ENCODE data around the gene GGA1. TPM values are rescaled to one million over a fixed set of nuclear protein-coding genes. Genes with fewer than 3 reads are reported as not detected.

The GGA1 gene
- total RNA-seq, 2 donors from 2014 or later = 59.9 to 61.2 TPM

DNA sequence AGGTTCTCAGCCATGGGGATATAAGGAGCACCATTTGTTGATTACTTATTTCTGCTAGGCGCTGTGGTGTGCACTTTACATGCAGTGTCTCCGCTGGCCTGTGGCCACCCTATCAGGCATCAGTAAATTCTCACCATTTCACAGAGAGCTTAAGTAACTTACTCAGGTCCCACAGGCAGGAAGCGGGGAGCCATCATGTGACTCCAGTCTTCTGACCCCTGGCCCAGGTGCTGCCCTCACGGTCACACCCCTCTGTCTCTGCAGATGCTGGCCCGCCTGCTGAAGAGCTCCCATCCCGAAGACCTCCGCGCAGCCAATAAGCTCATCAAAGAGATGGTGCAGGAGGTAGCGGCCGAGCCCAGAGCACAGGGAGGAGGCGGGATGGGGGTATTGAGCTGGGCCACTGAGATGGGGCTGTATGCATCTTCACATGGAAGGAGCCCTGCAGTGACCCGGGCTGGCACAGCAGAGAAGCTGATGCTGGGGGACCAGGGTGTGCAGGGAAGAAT is 12.8 kb downstream of the GGA1 start:
- ATAC-seq (ENCODE audit: insufficient number of reproducible peaks, low FRiP score, low read depth) = no peak
- TF ChIP-seq, protein P1, sequence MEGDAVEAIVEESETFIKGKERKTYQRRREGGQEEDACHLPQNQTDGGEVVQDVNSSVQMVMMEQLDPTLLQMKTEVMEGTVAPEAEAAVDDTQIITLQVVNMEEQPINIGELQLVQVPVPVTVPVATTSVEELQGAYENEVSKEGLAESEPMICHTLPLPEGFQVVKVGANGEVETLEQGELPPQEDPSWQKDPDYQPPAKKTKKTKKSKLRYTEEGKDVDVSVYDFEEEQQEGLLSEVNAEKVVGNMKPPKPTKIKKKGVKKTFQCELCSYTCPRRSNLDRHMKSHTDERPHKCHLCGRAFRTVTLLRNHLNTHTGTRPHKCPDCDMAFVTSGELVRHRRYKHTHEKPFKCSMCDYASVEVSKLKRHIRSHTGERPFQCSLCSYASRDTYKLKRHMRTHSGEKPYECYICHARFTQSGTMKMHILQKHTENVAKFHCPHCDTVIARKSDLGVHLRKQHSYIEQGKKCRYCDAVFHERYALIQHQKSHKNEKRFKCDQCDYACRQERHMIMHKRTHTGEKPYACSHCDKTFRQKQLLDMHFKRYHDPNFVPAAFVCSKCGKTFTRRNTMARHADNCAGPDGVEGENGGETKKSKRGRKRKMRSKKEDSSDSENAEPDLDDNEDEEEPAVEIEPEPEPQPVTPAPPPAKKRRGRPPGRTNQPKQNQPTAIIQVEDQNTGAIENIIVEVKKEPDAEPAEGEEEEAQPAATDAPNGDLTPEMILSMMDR (IDR thresholded peaks at IDR 0.05) = no peak
- peaks cover 38% of the 10 kb centered on the region for H3K36me3 ChIP-seq

GRCh38 chr22:37623075-37624016 is 14.7 kb downstream of the GGA1 start:
- H3K27me3 ChIP-seq (replicated peaks; ENCODE audit: insufficient read depth) = no peaks in the 10 kb centered on the region
- ATAC-seq (ENCODE audit: insufficient number of reproducible peaks, low FRiP score, low read depth) (no peak), DNase-seq (ENCODE audit: low spot score) (no peak)
- TF ChIP-seq, protein P1 (IDR thresholded peaks at IDR 0.05) = peak; percentile 92
- H3K36me3 ChIP-seq = peaks cover 24% of the 10 kb centered on the region
- peaks cover 14 to 23% of the 10 kb centered on the region in 2 donors for H3K4me1 ChIP-seq (ENCODE audit: control insufficient read depth in 1 of 2, low read depth in 2 of 2)
- H3K4me3 ChIP-seq = no peak overlapping the region
- no peak overlapping the region for H3K27ac ChIP-seq
- H3K9me3 ChIP-seq = no peaks in the 10 kb centered on the region

More for the DNA sequence above, 12.8 kb downstream of the GGA1 start:
- no peaks in the 10 kb centered on the region for H3K27me3 ChIP-seq (replicated peaks; ENCODE audit: insufficient read depth)
- peaks cover 5 to 9% of the 10 kb centered on the region in 2 donors for H3K4me1 ChIP-seq (ENCODE audit: control insufficient read depth in 1 of 2, low read depth in 2 of 2)
- no peak for DNase-seq (ENCODE audit: low spot score)
- H3K4me3 ChIP-seq = no peak overlapping the region
- no peak overlapping the region for H3K27ac ChIP-seq
- H3K9me3 ChIP-seq = no peaks in the 10 kb centered on the region

GRCh38 chr22:37624017-37624365 is 15.4 kb downstream of the GGA1 start:
- no peak for ATAC-seq (ENCODE audit: insufficient number of reproducible peaks, low FRiP score, low read depth)

GRCh38 chr22:37624876-37625275 is 16.2 kb downstream of the GGA1 start:
- Histone ChIP-seq H3K4me1 (ENCODE audit: control insufficient read depth in 1 of 2, low read depth in 2 of 2) (peaks cover 14 to 23% of the 10 kb centered on the region in 2 donors), H3K36me3 (peaks cover 19% of the 10 kb centered on the region), H3K27ac (no peak overlapping the region), H3K27me3 (replicated peaks; ENCODE audit: insufficient read depth) (no peaks in the 10 kb centered on the region), H3K4me3 (no peak overlapping the region), H3K9me3 (no peaks in the 10 kb centered on the region)
- no peak for ATAC-seq (ENCODE audit: insufficient number of reproducible peaks, low FRiP score, low read depth)
- no peak for DNase-seq (ENCODE audit: low spot score)
- TF ChIP-seq, protein P1 (IDR thresholded peaks at IDR 0.05) = no peak

More at GRCh38 chr22:37624017-37624365, 15.4 kb downstream of the GGA1 start:
- no peaks in the 10 kb centered on the region for H3K27me3 ChIP-seq (replicated peaks; ENCODE audit: insufficient read depth)
- no peak for DNase-seq (ENCODE audit: low spot score)
- peaks cover 14 to 23% of the 10 kb centered on the region in 2 donors for H3K4me1 ChIP-seq (ENCODE audit: control insufficient read depth in 1 of 2, low read depth in 2 of 2)
- H3K4me3 ChIP-seq = no peak overlapping the region
- H3K27ac ChIP-seq = no peak overlapping the region
- H3K9me3 ChIP-seq = no peaks in the 10 kb centered on the region
- peaks cover 19% of the 10 kb centered on the region for H3K36me3 ChIP-seq
- TF ChIP-seq, protein P1 (IDR thresholded peaks at IDR 0.05) = no peak

DNA sequence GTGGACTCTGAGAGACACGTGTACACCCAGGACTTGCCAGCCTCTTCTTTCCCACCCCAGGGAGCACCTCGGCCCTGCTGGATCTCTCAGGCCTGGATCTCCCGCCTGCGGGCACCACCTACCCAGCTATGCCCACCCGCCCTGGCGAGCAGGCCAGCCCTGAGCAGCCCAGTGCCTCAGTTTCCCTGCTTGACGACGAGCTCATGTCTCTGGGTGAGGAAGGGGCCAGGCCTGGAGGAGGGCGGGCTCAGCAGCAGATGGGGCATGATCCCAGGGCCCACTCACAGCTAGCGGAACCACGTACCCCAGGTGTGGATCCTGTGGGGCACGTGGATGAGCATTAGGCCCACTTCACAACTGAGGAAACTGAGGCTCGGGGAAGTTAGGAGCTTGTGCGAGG is 17.1 kb downstream of the GGA1 start:
- TF ChIP-seq, protein P1 (IDR thresholded peaks at IDR 0.05) = no peak
- Histone ChIP-seq H3K27ac (peak overlapping the region; percentile 64 to 66), H3K4me1 (ENCODE audit: control insufficient read depth in 1 of 2, low read depth in 2 of 2) (peaks cover 14 to 23% of the 10 kb centered on the region in 2 donors), H3K27me3 (replicated peaks; ENCODE audit: insufficient read depth) (no peaks in the 10 kb centered on the region), H3K4me3 (no peak overlapping the region), H3K36me3 (peaks cover 16% of the 10 kb centered on the region), H3K9me3 (no peaks in the 10 kb centered on the region)
- no peak for ATAC-seq (ENCODE audit: insufficient number of reproducible peaks, low FRiP score, low read depth)
- no peak for DNase-seq (ENCODE audit: low spot score)
